GM19240 (cell line): ENCODE data around the gene GMCL1.
"Not testable (repeated sequence)": the region's sequence is repeated elsewhere in the genome, so short reads cannot be mapped to it uniquely, and the experiment has no call there.

ENCODE experiments used
- DNase-seq: peaks from one replicate; pipeline ENCODE4 v3.0.0; 2011; ENCODE audit warnings: low spot score; ENCODE audit not compliant: insufficient read length

The GMCL1 gene

GRCh38 chr2:69805887-69806286 is 23.6 kb upstream of the GMCL1 start:
- DNase-seq = no peak

GRCh38 chr2:69807821-69808540 is 21.5 kb upstream of the GMCL1 start:
- DNase-seq = no peak

- DNase-seq = no peak
These were observed 18.9 kb upstream of the GMCL1 start for GRCh38 chr2:69810550-69810949.

- DNase-seq = no peak
These were observed 18.4 kb upstream of the GMCL1 start for GRCh38 chr2:69811018-69811417.

- DNase-seq = no peak
These were observed 17.9 kb upstream of the GMCL1 start for GRCh38 chr2:69811591-69811990.

- no peak for DNase-seq
These were observed 13.7 kb upstream of the GMCL1 start for GRCh38 chr2:69815717-69816116.

- no peak for DNase-seq
These were observed 12.4 kb upstream of the GMCL1 start for GRCh38 chr2:69816923-69817542.

GRCh38 chr2:69817729-69818501 is 11.5 kb upstream of the GMCL1 start:
- DNase-seq = no peak

GRCh38 chr2:69827796-69828540 is 1.5 kb upstream of the GMCL1 start:
- DNase-seq = no peak

- DNase-seq = no peak
These were observed 563 bp upstream of the GMCL1 start for GRCh38 chr2:69828938-69829255.

GRCh38 chr2:69830045-69830905 is 815 bp downstream of the GMCL1 start:
- no peak for DNase-seq

- DNase-seq = not testable (repeated sequence)
These were observed 1.4 kb downstream of the GMCL1 start for GRCh38 chr2:69830906-69831241.

GRCh38 chr2:69831354-69831905 is 2.0 kb downstream of the GMCL1 start:
- no peak for DNase-seq

- DNase-seq = no peak
These were observed 4.3 kb downstream of the GMCL1 start for GRCh38 chr2:69833752-69834151.

- no peak for DNase-seq
These were observed 6.2 kb downstream of the GMCL1 start for GRCh38 chr2:69835666-69836065.

GRCh38 chr2:69836316-69836715 is 6.9 kb downstream of the GMCL1 start:
- no peak for DNase-seq

GRCh38 chr2:69837533-69837932 is 8.1 kb downstream of the GMCL1 start:
- DNase-seq = no peak

- DNase-seq = no peak
These were observed 14.5 kb downstream of the GMCL1 start for GRCh38 chr2:69843993-69844392.

GRCh38 chr2:69844560-69844959 is 15.1 kb downstream of the GMCL1 start:
- no peak for DNase-seq

- no peak for DNase-seq
These were observed 17.0 kb downstream of the GMCL1 start for GRCh38 chr2:69846182-69847067.
